Measurements from ENCODE around the gene COL27A1. TPM values are rescaled to one million over a fixed set of nuclear protein-coding genes. Genes with fewer than 3 reads are reported as not detected.

The COL27A1 gene
- total and polyA plus RNA-seq, 2 donors: 12.6 to 24.0 TPM

DNA sequence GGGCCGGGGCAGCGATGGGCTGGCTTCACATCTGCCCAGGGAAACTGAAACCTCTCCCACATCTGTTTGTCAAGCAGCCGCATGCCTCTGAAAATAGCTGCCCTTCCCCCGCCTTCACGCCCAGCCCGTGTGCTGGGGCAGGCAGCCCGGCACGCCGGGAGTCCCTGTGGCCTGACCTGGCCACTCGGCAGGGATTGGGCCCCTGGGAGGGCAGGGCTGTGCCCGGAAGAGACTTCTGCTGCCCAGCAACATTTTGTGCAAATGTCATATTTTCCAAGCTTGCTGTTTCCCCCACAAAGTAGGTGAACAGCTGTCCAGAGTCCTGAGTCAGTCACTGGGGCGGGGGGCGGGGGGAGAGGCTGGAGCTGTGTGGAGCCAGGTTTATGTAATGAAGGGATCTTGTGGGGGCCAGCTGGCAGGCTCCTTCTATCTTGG lies 8.2 kb downstream of the COL27A1 start:
- 20% methylated on average over 13 of the region's 13 CpGs for WGBS
- peak overlapping the region in 1 of 2 donors; percentile 7 for H3K27ac ChIP-seq (ENCODE audit: low read depth in 1 of 2, low read length in 1 of 2)
- H3K27me3 ChIP-seq (ENCODE audit: control insufficient read depth in 2 of 2, insufficient read depth in 1 of 2, low read length in 1 of 2): peaks cover 0 to 19% of the 10 kb centered on the region in 2 donors
- DNase-seq (ENCODE audit: low read depth in 6 of 9, low spot score in 9 of 9): no peak
- H3K9me3 ChIP-seq (ENCODE audit: control insufficient read depth in 2 of 2, insufficient read depth in 1 of 2, low read length in 1 of 2): no peaks in the 10 kb centered on the region
- no peak overlapping the region for H3K4me3 ChIP-seq (ENCODE audit: low read length in 2 of 2)
- H3K4me1 ChIP-seq (ENCODE audit: control insufficient read depth in 2 of 2, insufficient read depth in 2 of 2, low read length in 2 of 2): peaks cover 0 to 5% of the 10 kb centered on the region in 2 donors
- no peaks in the 10 kb centered on the region for H3K36me3 ChIP-seq (ENCODE audit: control insufficient read depth in 2 of 2, insufficient read depth in 2 of 2, low read length in 1 of 2)

DNA sequence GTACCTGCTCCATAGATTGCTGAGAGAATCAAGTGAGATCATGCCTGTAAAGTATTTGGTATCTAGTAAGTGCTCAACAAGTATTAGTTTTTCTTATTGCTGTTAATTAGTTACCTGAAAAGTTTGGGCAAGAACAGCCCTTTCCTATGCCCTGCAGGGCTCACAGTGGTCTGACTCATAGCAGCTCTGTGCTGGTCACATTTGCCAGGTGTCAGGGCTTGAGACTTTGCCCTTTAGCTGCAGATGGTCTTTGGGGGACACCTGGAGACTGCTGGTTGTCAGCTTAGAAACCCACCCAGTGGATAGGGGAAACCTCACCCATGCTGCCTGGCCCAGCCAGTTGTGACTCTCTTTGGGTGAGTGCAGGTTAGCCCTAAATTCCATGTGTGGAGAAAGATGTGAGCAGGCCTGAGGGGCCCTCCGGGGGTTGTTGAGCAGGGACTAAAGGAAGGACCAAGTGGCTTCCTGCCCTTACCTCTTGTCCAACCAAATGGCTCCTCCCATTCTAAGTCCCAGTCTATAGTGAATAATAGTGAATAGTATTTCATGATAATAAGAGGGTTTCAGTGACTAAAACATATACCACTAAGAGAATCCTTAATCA lies 9.0 kb downstream of the COL27A1 start:
- H3K27ac ChIP-seq (ENCODE audit: low read depth in 1 of 2, low read length in 1 of 2): no peak overlapping the region
- H3K27me3 ChIP-seq (ENCODE audit: control insufficient read depth in 2 of 2, insufficient read depth in 1 of 2, low read length in 1 of 2): peaks cover 0 to 14% of the 10 kb centered on the region in 2 donors
- no peaks in the 10 kb centered on the region for H3K9me3 ChIP-seq (ENCODE audit: control insufficient read depth in 2 of 2, insufficient read depth in 1 of 2, low read length in 1 of 2)
- DNase-seq (ENCODE audit: low read depth in 6 of 9, low spot score in 9 of 9): no peak
- H3K4me1 ChIP-seq (ENCODE audit: control insufficient read depth in 2 of 2, insufficient read depth in 2 of 2, low read length in 2 of 2): peaks cover 0 to 5% of the 10 kb centered on the region in 2 donors
- 88% methylated on average over 1 of the region's 1 CpG for WGBS
- H3K36me3 ChIP-seq (ENCODE audit: control insufficient read depth in 2 of 2, insufficient read depth in 2 of 2, low read length in 1 of 2): no peaks in the 10 kb centered on the region
- H3K4me3 ChIP-seq (ENCODE audit: low read length in 2 of 2): no peak overlapping the region

DNA sequence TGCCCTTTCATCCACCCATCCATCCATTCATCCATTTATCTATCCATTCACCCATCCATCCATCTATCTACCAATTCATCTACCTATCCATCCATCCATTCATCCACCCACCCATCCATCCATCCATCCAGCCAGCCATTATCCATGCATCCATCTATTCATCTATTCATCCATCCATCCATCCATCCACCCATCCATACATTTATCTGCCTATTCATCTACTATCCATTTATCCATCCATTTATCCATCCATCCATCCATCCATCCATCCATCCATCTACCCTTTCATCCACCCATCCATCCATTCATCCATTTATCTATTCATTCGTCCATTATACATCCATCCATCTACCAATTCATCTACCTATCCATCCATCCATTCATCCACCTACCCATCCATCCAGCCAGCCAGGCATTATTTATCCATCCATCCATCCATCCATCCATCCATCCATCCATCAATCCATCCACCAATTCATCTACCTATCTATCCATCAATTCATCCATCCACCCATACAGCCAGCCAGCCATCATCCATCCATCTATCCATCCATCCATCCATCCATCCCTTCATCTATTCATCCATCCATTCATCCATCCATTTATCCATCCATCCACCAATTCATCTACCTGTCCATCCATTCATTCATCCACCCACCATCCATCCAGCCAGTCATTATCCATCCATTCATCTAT lies 10.2 kb downstream of the COL27A1 start:
- Histone ChIP-seq H3K36me3 (ENCODE audit: control insufficient read depth in 2 of 2, insufficient read depth in 2 of 2, low read length in 1 of 2) (no peaks in the 10 kb centered on the region), H3K9me3 (ENCODE audit: control insufficient read depth in 2 of 2, insufficient read depth in 1 of 2, low read length in 1 of 2) (no peaks in the 10 kb centered on the region), H3K4me1 (ENCODE audit: control insufficient read depth in 2 of 2, insufficient read depth in 2 of 2, low read length in 2 of 2) (peaks cover 0 to 8% of the 10 kb centered on the region in 2 donors), H3K27me3 (ENCODE audit: control insufficient read depth in 2 of 2, insufficient read depth in 1 of 2, low read length in 1 of 2) (peaks cover 0 to 13% of the 10 kb centered on the region in 2 donors), H3K27ac (ENCODE audit: low read depth in 1 of 2, low read length in 1 of 2) (no peak overlapping the region), H3K4me3 (ENCODE audit: low read length in 2 of 2) (no peak overlapping the region)
- DNase-seq (ENCODE audit: low read depth in 6 of 9, low spot score in 9 of 9): no peak
- WGBS: 94% methylated on average over 1 of the region's 1 CpG

DNA sequence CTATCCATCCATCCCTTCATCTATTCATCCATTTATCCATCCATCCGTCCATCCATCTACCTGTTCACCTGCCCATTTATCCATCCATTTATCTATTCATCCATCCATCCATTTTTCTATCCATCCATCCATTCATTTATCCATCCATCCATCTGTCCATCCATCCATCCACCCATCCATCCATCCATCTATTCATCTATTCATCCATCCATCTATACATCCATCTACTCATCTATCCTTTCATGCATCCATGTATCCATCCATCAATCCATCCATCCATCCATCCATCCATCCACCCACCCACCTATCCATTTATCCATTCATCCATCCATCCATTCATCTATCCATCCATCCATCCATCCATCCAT lies 10.8 kb downstream of the COL27A1 start:
- H3K4me1 ChIP-seq (ENCODE audit: control insufficient read depth in 2 of 2, insufficient read depth in 2 of 2, low read length in 2 of 2): peaks cover 0 to 14% of the 10 kb centered on the region in 2 donors
- no peak for DNase-seq (ENCODE audit: low read depth in 6 of 9, low spot score in 9 of 9)
- no peaks in the 10 kb centered on the region for H3K9me3 ChIP-seq (ENCODE audit: control insufficient read depth in 2 of 2, insufficient read depth in 1 of 2, low read length in 1 of 2)
- H3K27ac ChIP-seq (ENCODE audit: low read depth in 1 of 2, low read length in 1 of 2): no peak overlapping the region
- 95% methylated on average over 1 of the region's 1 CpG for WGBS
- H3K27me3 ChIP-seq (ENCODE audit: control insufficient read depth in 2 of 2, insufficient read depth in 1 of 2, low read length in 1 of 2): peaks cover 0 to 13% of the 10 kb centered on the region in 2 donors
- H3K4me3 ChIP-seq (ENCODE audit: low read length in 2 of 2): no peak overlapping the region
- H3K36me3 ChIP-seq (ENCODE audit: control insufficient read depth in 2 of 2, insufficient read depth in 2 of 2, low read length in 1 of 2): no peaks in the 10 kb centered on the region

DNA sequence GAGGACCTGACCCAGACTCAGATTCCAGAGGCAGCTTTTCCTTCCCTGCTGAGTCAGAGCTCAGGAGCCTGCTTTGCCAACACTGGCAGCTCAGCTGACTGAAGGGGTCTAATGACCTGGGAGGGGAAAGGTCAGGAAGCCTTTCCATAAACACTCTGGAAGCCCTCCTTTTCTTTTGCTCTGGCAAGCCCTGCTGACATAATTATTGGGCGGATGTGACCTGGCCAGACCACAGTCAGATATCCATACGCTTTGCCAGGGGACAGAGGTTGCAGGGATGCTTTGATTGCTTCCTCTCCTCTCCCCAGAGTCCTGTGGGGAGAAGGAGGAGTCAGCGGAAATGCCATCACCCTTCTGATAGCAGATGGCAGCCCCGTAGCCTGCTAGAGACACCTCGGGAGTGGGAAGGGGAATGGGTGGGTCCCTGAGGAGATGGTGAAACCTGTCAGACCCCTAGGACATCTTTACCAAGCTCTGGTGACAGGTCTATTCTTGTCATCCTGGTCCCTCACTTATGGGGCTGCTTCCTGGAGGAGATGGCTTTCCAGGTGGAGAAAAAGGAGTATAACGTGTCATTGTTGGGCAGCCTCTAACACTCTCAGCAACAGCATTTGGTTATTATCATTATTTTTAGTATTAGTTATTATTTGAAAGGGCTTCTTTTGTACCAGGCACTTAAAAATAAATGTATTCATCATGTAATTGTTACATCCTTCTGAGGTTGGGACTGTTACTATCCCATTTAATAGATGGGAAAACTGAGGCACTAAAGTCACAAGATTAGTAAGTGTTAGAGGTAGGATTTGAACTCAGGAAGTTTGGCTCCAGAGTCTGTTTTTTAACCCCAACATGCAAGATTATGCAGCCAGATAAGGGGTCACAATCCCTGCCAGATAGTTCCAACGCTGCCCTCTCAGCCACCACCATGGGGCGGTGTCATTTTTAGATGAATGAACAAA lies 11.6 kb downstream of the COL27A1 start:
- Histone ChIP-seq H3K9me3 (ENCODE audit: control insufficient read depth in 2 of 2, insufficient read depth in 1 of 2, low read length in 1 of 2) (no peaks in the 10 kb centered on the region), H3K27me3 (ENCODE audit: control insufficient read depth in 2 of 2, insufficient read depth in 1 of 2, low read length in 1 of 2) (peaks cover 0 to 11% of the 10 kb centered on the region in 2 donors), H3K36me3 (ENCODE audit: control insufficient read depth in 2 of 2, insufficient read depth in 2 of 2, low read length in 1 of 2) (no peaks in the 10 kb centered on the region), H3K27ac (ENCODE audit: low read depth in 1 of 2, low read length in 1 of 2) (no peak overlapping the region), H3K4me3 (ENCODE audit: low read length in 2 of 2) (no peak overlapping the region), H3K4me1 (ENCODE audit: control insufficient read depth in 2 of 2, insufficient read depth in 2 of 2, low read length in 2 of 2) (peaks cover 0 to 16% of the 10 kb centered on the region in 2 donors)
- no peak for DNase-seq (ENCODE audit: low read depth in 6 of 9, low spot score in 9 of 9)
- WGBS: 87% methylated on average over 8 of the region's 8 CpGs

DNA sequence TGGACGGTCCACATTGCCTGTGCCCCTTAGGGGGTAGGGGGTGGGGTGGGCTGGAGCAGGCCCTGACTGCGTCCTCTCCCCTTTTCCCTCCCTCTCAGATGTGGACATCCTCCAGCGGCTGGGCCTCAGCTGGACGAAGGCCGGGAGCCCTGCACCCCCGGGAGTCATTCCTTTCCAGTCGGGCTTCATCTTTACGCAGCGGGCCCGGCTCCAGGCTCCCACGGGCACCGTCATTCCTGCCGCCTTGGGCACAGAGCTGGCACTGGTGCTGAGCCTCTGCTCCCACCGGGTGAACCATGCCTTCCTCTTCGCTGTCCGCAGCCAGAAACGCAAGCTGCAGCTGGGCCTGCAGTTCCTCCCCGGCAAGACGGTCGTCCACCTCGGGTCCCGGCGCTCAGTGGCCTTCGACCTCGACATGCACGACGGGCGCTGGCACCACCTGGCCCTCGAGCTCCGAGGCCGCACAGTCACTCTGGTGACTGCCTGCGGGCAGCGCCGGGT lies 12.3 kb downstream of the COL27A1 start:
- H3K9me3 ChIP-seq (ENCODE audit: control insufficient read depth in 2 of 2, insufficient read depth in 1 of 2, low read length in 1 of 2): no peaks in the 10 kb centered on the region
- peaks cover 0 to 11% of the 10 kb centered on the region in 2 donors for H3K27me3 ChIP-seq (ENCODE audit: control insufficient read depth in 2 of 2, insufficient read depth in 1 of 2, low read length in 1 of 2)
- H3K36me3 ChIP-seq (ENCODE audit: control insufficient read depth in 2 of 2, insufficient read depth in 2 of 2, low read length in 1 of 2): no peaks in the 10 kb centered on the region
- H3K4me1 ChIP-seq (ENCODE audit: control insufficient read depth in 2 of 2, insufficient read depth in 2 of 2, low read length in 2 of 2): peaks cover 0 to 22% of the 10 kb centered on the region in 2 donors
- DNase-seq (ENCODE audit: low read depth in 6 of 9, low spot score in 9 of 9): no peak
- WGBS: 92% methylated on average over 34 of the region's 34 CpGs
- H3K4me3 ChIP-seq (ENCODE audit: low read length in 2 of 2): no peak overlapping the region
- no peak overlapping the region for H3K27ac ChIP-seq (ENCODE audit: low read depth in 1 of 2, low read length in 1 of 2)

DNA sequence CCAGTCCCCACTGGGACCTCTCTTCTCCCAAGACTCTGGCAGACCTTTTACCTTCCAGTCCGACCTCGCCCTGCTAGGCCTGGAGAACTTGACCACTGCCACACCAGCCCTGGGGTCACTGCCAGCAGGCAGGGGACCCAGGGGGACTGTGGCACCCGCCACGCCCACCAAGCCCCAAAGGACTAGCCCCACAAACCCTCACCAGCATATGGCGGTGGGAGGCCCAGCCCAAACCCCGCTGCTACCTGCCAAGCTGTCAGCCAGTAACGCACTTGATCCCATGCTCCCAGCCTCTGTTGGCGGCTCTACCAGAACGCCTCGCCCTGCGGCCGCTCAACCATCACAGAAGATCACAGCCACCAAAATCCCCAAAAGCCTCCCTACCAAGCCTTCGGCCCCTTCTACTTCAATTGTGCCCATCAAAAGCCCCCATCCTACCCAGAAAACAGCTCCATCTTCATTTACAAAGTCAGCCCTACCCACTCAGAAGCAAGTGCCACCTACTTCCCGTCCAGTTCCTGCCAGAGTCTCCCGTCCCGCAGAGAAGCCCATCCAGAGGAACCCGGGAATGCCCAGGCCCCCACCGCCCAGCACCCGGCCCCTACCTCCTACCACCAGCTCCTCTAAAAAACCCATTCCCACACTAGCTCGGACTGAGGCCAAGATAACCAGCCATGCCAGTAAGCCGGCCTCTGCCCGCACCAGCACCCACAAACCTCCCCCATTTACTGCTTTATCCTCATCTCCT lies 13.1 kb downstream of the COL27A1 start:
- Histone ChIP-seq H3K4me3 (ENCODE audit: low read length in 2 of 2) (no peak overlapping the region), H3K4me1 (ENCODE audit: control insufficient read depth in 2 of 2, insufficient read depth in 2 of 2, low read length in 2 of 2) (peaks cover 0 to 25% of the 10 kb centered on the region in 2 donors), H3K9me3 (ENCODE audit: control insufficient read depth in 2 of 2, insufficient read depth in 1 of 2, low read length in 1 of 2) (no peaks in the 10 kb centered on the region), H3K36me3 (ENCODE audit: control insufficient read depth in 2 of 2, insufficient read depth in 2 of 2, low read length in 1 of 2) (no peaks in the 10 kb centered on the region), H3K27me3 (ENCODE audit: control insufficient read depth in 2 of 2, insufficient read depth in 1 of 2, low read length in 1 of 2) (peaks cover 0 to 8% of the 10 kb centered on the region in 2 donors), H3K27ac (ENCODE audit: low read depth in 1 of 2, low read length in 1 of 2) (no peak overlapping the region)
- WGBS: 92% methylated on average over 22 of the region's 22 CpGs
- DNase-seq (ENCODE audit: low read depth in 6 of 9, low spot score in 9 of 9): no peak

DNA sequence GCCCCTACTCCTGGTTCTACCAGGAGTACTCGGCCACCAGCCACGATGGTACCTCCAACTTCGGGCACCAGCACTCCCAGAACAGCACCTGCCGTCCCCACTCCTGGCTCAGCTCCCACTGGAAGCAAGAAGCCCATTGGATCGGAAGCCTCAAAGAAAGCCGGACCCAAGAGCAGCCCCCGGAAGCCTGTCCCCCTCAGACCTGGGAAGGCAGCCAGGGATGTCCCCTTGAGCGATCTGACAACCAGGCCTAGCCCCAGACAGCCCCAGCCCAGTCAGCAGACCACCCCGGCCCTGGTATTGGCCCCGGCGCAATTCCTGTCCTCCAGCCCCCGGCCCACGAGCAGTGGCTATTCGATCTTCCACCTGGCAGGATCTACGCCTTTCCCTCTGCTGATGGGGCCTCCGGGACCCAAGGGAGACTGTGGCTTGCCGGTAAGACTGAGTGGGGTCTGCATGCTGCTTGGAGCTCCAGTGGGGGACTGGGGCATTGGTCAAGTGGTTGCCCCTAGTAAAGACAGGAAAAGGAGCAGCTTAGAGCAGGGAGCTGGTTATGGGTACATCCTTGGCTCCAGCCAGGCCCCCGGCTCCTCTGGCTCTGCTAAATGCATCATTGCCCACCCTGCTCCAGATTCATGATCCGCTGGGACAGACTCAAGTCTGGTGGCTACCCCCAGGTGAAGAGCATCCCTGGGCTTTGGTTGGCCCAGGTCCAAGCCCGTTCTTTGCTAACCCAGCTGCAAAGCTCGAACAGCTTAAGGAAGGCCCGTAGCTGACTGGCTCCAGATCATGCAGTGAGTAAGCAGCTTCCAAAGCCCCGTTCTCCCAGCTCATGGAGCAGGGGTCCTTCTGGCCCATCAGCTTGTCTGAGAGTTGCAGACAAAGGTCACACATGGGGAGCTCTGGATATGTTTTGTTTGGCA lies 14.0 kb downstream of the COL27A1 start:
- DNase-seq (ENCODE audit: low read depth in 6 of 9, low spot score in 9 of 9): no peak
- peak overlapping the region; percentile 17 to 18 for H3K27ac ChIP-seq (ENCODE audit: low read depth in 1 of 2, low read length in 1 of 2)
- H3K4me1 ChIP-seq (ENCODE audit: control insufficient read depth in 2 of 2, insufficient read depth in 2 of 2, low read length in 2 of 2): peaks cover 0 to 26% of the 10 kb centered on the region in 2 donors

More for the DNA sequence above, 14.0 kb downstream of the COL27A1 start:
- Histone ChIP-seq H3K9me3 (ENCODE audit: control insufficient read depth in 2 of 2, insufficient read depth in 1 of 2, low read length in 1 of 2) (no peaks in the 10 kb centered on the region), H3K4me3 (ENCODE audit: low read length in 2 of 2) (no peak overlapping the region), H3K27me3 (ENCODE audit: control insufficient read depth in 2 of 2, insufficient read depth in 1 of 2, low read length in 1 of 2) (peaks cover 0 to 1% of the 10 kb centered on the region in 2 donors), H3K36me3 (ENCODE audit: control insufficient read depth in 2 of 2, insufficient read depth in 2 of 2, low read length in 1 of 2) (no peaks in the 10 kb centered on the region)
- WGBS: 90% methylated on average over 23 of the region's 23 CpGs
